ENCODE results near the gene TARDBP. TPM values are rescaled to one million over a fixed set of nuclear protein-coding genes. Genes with fewer than 3 reads are reported as not detected.

The TARDBP gene
- total RNA-seq, 1 experiment from 2014 or later, result 196 TPM

DNA sequence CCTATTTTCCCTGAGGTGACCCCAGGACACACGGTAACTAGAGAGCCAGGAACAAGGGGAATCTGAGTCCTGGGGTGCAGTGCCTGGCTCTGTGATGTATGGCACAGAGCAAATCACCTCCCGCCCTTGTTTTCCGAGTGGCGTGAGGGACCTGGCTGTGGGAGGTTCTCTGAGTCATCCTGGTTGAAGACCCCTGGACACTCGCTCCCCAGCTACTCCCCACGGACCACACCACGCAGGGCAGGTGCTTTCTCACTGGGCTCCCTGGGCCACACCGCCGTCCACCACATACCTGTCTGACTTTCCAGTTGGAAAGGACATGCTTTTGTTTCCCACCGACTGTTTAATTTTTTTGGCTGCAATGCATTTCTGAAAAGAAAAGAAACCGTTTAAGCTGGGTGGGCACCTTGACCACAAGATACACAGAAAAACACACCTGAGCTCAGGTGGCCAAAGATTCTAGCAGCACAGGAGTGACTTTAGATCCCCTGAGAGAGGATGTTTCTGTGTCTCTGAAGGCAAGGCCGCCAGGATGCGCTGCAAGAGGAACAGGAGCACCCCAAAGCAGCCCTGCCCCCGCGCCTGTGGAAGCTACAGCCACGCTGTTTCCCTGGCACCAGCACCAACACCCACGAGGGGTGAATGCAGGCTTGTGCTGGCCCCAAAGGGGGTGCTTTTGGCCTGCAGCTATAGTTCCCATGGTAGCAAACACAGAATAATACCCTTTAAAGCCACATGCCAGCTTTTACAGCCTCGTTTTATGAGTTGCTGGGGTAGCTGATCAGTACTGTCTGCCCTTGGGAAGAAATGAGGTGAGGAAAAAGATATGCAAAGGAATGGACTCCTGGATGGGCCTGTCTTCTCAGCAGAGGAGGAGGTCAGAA lies 55.5 kb downstream of the TARDBP start:
- ATAC-seq (no peak), DNase-seq (ENCODE audit: low read depth, low spot score) (no peak)
- POLR2A ChIA-PET, result no interaction called here
- Histone ChIP-seq H3K27ac (ENCODE audit: low read length) (no peak overlapping the region), H3K4me1 (ENCODE audit: control insufficient read depth, insufficient read depth, low read length) (no peaks in the 10 kb centered on the region), H3K27me3 (ENCODE audit: control insufficient read depth, insufficient read depth, low read length) (no peaks in the 10 kb centered on the region), H3K4me3 (ENCODE audit: low read depth in 2 of 2, low read length in 2 of 2) (no peak overlapping the region), H3K36me3 (ENCODE audit: control insufficient read depth, insufficient read depth, low read length) (peaks cover 28% of the 10 kb centered on the region), H3K9me3 (ENCODE audit: control insufficient read depth, insufficient read depth, low read depth, low read length) (no peaks in the 10 kb centered on the region)
- CTCF ChIA-PET, result interaction anchor here (0.7 kb wide), 1 partner anchor 76 kb away, joined by 4 read pairs; no protein-coding TSS in a partner anchor
- in situ Hi-C loops (cut with HindIII; ENCODE audit: low pct_unique_long_range_greater_than_20kb, low sequenced_read_pairs) (no loop called here), intact Hi-C loops (cut with micrococcal nuclease; ENCODE audit: unreplicated experiment) (no loop called here)
- TF ChIP-seq POLR2AphosphoS5 (IDR thresholded peaks at IDR 0.05; ENCODE audit: low read depth, low read length) (no peak), SIN3A (IDR thresholded peaks at IDR 0.05; ENCODE audit: borderline replicate concordance, insufficient read depth, low read depth, low read length) (no peak), TCF7L2 (IDR thresholded peaks at IDR 0.05; ENCODE audit: low read depth, low read length) (no peak)
- TF ChIP-seq, protein P1, sequence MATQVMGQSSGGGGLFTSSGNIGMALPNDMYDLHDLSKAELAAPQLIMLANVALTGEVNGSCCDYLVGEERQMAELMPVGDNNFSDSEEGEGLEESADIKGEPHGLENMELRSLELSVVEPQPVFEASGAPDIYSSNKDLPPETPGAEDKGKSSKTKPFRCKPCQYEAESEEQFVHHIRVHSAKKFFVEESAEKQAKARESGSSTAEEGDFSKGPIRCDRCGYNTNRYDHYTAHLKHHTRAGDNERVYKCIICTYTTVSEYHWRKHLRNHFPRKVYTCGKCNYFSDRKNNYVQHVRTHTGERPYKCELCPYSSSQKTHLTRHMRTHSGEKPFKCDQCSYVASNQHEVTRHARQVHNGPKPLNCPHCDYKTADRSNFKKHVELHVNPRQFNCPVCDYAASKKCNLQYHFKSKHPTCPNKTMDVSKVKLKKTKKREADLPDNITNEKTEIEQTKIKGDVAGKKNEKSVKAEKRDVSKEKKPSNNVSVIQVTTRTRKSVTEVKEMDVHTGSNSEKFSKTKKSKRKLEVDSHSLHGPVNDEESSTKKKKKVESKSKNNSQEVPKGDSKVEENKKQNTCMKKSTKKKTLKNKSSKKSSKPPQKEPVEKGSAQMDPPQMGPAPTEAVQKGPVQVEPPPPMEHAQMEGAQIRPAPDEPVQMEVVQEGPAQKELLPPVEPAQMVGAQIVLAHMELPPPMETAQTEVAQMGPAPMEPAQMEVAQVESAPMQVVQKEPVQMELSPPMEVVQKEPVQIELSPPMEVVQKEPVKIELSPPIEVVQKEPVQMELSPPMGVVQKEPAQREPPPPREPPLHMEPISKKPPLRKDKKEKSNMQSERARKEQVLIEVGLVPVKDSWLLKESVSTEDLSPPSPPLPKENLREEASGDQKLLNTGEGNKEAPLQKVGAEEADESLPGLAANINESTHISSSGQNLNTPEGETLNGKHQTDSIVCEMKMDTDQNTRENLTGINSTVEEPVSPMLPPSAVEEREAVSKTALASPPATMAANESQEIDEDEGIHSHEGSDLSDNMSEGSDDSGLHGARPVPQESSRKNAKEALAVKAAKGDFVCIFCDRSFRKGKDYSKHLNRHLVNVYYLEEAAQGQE (IDR thresholded peaks at IDR 0.05; ENCODE audit: insufficient read depth in 1 of 2, low read depth in 2 of 2, low read length in 1 of 2), result no peak
- TF ChIP-seq, protein P2, sequence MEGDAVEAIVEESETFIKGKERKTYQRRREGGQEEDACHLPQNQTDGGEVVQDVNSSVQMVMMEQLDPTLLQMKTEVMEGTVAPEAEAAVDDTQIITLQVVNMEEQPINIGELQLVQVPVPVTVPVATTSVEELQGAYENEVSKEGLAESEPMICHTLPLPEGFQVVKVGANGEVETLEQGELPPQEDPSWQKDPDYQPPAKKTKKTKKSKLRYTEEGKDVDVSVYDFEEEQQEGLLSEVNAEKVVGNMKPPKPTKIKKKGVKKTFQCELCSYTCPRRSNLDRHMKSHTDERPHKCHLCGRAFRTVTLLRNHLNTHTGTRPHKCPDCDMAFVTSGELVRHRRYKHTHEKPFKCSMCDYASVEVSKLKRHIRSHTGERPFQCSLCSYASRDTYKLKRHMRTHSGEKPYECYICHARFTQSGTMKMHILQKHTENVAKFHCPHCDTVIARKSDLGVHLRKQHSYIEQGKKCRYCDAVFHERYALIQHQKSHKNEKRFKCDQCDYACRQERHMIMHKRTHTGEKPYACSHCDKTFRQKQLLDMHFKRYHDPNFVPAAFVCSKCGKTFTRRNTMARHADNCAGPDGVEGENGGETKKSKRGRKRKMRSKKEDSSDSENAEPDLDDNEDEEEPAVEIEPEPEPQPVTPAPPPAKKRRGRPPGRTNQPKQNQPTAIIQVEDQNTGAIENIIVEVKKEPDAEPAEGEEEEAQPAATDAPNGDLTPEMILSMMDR (IDR thresholded peaks at IDR 0.05), result no peak
- no TSS peak for BruUV-seq (replicated peaks)

DNA sequence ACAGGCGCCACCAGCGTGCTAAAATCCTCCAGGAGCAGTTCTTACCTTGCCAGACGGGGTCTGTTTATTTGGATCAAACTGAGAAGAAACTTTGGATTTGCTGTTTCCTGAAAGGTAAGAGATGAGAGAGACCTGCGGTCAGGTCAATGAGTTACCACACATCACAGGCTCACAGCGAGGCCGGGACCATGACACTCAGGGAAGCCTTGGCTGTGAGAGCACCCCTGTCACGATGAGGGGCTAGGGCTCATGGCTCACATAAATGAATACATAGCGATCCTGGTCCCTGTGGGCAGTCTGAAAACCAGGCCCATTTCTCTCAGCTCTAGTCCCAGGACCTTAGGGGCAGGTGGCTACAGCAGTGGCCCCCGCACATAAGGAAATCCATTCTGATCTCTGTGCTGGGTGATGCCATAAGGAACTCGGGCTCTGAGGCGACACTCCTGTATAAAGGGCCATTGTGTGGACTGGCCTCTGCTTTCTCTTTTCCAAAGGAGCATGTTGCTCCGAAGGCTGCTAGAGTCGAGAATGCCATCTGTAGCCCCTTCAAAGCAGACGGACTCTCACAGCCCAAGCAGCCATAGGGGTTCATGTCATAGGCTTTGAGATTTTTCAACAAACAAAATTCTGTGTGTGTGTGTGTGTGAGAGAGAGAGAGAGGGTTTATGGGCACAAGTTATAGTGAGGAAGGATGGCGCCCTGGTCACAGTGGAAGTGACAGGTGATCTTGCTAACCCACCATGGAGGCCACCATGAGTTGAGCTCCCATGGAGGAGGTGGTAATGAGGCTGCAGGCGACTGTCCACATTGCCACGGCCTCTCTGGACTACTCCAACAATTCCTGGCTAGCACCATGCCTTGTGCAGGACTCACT lies 56.4 kb downstream of the TARDBP start:
- intact Hi-C loops (cut with micrococcal nuclease; ENCODE audit: unreplicated experiment) (no loop called here), in situ Hi-C loops (cut with HindIII; ENCODE audit: low pct_unique_long_range_greater_than_20kb, low sequenced_read_pairs) (no loop called here)
- no peak for ATAC-seq
- no TSS peak for BruUV-seq (replicated peaks)
- Histone ChIP-seq H3K4me1 (ENCODE audit: control insufficient read depth, insufficient read depth, low read length) (no peaks in the 10 kb centered on the region), H3K4me3 (ENCODE audit: low read depth in 2 of 2, low read length in 2 of 2) (no peak overlapping the region), H3K27me3 (ENCODE audit: control insufficient read depth, insufficient read depth, low read length) (no peaks in the 10 kb centered on the region), H3K27ac (ENCODE audit: low read length) (no peak overlapping the region), H3K36me3 (ENCODE audit: control insufficient read depth, insufficient read depth, low read length) (peaks cover 28% of the 10 kb centered on the region), H3K9me3 (ENCODE audit: control insufficient read depth, insufficient read depth, low read depth, low read length) (no peaks in the 10 kb centered on the region)
- TF ChIP-seq POLR2AphosphoS5 (IDR thresholded peaks at IDR 0.05; ENCODE audit: low read depth, low read length) (no peak), SIN3A (IDR thresholded peaks at IDR 0.05; ENCODE audit: borderline replicate concordance, insufficient read depth, low read depth, low read length) (no peak), TCF7L2 (IDR thresholded peaks at IDR 0.05; ENCODE audit: low read depth, low read length) (no peak)
- TF ChIP-seq, protein P1 (IDR thresholded peaks at IDR 0.05; ENCODE audit: insufficient read depth in 1 of 2, low read depth in 2 of 2, low read length in 1 of 2), result no peak
- TF ChIP-seq, protein P2 (IDR thresholded peaks at IDR 0.05), result no peak
- POLR2A ChIA-PET, result interaction anchor here (0.6 kb wide), 1 partner anchor 12 kb away, joined by 8 read pairs; no protein-coding TSS in a partner anchor
- CTCF ChIA-PET, result no interaction called here
- no peak for DNase-seq (ENCODE audit: low read depth, low spot score)

Measured in Panc1 (cell line).